Kasumi-1 (cell line): ENCODE measurements around the gene PILRB.
"Not testable (repeated sequence)": the region's sequence is repeated elsewhere in the genome, so short reads cannot be mapped to it uniquely, and the experiment has no call there.

ENCODE experiments used
- DNase-seq, 2 experiments: peaks; one replicate each; lab custom pipeline; 2025; lab: John Stamatoyannopoulos, UW

Gene PILRB

DNA sequence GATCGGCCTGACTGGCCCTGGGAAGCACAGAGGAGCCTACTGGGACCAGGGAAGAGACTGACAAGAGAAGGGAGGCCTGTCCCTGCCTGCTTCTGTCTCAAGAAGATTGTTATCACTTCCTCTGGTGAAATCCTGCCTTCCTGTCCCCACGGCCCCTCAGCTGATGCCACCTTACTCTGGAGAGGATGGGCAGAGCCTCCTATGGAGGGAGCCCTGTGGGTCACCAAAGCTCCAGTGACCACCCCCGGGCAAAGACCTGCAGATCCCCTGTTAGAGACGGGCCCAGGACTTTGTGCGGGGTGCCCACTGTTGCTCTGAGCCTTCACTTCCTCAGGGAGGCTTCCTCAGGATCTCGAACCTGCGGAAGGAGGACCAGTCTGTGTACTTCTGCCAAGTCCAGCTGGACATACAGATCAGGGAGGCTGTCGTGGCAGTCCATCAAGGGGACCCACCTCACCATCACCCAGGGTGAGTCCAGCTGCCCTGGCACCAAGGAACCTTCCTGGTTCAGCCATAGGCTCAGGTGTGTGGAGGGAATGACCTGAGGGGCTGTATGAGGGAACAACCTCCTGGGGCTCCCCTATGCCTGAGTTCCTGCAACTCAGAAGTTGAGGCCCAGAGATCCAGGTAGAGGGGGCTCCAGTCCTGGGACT is 1.4 kb upstream of the PILRB start:
- no peak for DNase-seq

DNA sequence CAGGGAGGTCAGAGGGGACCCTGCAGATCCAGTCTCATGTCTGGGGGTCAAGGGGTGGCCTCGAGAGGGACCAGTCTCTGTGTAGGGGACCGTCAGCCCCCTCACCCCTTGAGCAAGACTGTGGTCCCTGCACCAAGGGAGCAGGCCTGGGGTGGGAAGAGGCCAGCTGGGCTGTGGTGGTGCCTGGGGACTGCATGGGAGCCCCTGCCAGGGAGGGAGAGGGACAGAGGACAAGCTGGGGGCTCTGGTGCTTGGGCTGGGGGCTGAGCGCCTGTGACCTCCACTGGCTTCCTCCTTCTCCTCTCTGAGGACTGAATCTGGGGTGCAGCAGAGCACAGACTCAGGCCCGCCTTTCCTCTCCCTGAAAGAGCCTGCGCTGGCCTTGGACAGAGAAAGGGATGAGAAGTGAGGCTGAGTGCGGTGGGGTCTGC is 771 bp upstream of the PILRB start:
- no peak for DNase-seq

DNA sequence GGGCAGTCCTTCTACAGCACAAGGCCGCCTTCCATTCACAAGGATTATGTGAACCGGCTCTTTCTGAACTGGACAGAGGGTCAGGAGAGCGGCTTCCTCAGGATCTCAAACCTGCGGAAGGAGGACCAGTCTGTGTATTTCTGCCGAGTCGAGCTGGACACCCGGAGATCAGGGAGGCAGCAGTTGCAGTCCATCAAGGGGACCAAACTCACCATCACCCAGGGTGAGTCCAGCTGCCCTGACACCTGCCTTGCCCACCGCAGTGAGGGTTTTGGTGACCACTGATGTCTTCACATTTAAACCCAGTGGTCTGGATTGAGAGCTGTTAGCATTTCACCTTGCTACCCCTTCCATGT is 918 bp downstream of the PILRB start:
- no peak for DNase-seq

DNA sequence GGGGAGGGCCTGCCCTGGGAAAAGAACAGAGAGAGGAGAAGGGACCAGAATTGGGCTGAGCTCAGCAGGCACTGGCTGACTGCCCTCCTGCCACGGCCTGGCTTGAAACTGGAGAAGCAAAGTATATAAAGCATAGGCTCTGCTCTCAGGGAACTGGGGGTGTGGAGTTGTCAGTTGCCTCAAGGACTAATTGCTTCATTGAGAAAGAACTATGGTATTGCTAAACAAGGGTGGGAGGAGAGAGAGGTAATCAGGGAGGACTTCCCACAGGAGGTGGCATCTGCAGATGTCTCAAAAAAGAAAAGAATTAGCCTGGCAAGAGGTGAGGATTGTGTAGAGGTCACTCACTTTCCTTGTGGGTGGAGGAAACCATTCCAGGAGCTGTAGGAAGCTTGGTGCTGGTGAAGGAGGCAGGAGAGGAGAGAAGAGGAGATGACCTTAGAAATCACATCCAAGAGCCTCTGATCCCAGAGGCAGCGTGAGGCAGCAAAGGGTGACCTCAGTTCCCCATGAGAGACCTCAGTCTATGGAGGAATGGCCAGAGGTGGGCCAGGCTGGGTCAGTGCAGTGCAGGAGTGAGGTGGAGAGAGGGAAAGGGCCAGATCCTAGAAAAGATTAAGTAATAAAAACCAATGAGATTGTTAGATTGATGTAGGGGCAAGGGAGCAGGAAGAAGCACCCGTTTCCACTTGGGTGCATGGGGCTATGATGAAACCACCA is 2.4 kb downstream of the PILRB start:
- DNase-seq = no peak

DNA sequence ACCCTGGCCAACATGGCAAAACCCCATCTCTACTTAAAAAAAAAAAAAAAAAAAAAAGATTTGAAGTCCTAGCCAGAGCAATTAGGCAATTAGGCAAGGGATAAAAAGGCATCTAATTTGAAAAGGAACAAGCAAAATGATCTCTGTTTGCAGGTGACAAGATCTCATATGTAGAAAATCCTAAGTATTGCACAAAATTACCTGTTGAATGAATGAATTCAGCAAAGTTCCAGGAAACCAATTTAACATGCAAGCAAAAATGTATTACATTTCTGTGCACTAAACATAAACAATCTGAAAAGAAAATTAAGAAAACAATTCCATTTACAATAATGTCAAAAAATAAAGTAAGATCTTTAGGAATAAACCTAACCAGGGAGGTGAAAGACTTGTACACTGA is 5.2 kb downstream of the PILRB start:
- DNase-seq = no peak

DNA sequence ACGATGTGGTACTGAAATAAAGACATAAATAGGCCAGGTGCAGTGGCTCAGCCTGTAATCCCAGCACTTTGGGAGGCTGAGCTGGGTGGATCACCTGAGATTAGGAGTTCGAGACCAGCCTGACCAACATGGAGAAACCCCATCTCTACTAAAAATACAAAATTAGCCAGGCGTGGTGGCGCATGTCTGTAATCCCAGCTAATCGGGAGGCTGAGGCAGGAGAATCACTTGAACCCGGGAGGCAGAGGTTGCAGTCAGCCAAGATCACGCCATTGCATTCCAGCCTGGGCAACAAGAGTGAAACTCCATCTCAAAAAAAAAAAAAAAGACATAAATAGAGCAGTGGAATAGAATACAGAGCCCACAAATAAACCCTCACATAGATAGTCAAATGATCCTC is 5.9 kb downstream of the PILRB start:
- DNase-seq = not testable (repeated sequence)

DNA sequence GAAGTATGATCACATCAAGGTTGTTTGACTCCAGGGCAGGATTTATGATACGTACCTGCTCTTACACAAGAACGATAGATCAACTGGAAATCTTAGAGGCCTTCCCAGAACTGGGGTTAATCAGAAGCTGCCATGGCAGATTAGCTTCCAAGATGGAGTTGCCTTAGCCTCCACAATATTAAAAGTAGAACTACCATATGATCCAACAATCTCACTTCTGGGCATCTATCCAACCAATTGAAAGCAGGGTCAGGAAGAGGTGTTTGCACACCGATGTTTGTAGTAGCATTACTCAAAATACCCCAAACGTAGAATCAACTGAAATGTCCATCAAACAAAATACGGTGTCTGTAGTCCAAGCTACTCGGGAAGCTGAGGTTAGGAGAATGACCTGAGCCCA is 6.6 kb downstream of the PILRB start:
- DNase-seq = no peak

DNA sequence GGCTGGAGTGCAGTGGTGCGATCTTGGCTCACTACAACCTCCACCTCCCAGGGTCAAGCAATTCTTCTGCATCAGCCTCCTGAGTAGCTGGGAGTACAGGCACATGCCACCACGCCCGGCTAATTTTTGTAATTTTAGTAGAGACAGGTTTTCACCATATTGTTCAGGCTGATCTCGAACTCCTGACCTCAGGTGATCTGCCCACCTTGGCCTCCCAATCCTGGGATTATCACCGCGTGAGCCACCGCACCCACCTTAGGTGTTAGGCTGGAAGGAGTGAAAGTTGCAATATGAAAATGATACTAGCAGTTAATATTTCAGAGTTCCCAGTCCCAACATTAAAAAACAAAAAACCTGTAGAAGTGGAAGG is 8.1 kb downstream of the PILRB start:
- not testable (repeated sequence) for DNase-seq

DNA sequence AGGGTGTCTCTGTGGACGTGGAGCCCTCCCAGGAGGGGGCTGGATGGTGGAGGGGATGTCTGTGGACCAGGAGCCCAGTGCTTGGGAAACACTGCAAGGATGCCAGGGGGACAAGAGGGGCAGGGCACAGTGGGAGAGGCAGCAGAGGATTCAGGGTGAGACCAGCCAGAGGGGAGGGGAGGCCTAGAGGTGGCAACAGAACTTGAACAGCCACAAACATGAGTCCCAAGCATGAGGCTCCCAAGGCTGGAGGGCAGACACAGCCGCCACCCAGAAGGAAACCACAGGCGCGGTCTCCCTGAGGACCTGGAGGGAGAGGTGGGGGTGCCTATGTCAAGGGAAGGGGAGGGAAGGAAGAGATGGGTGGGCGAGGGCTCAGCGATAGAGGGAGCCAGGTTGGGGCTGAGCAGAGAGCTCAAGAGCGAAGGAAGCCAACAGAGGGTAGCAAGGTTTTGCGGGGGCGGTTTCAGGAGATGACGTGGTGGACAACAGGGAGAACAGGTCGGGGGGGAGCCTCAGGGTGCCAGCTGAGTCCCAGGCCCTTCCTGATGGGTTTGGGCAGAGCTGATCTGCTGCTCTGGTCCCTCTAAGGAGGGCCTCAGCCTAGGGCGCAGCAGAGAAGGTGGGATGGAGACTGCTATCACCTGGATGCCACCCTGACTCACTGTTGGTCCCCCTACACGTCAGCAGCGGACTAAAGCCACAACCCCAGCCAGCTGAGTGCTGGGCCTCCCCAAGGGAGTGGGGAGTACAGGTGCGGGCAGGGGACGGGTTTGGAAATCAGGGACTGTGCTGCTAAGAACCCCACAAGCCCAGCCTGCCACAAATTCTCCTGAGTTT is 8.7 kb downstream of the PILRB start:
- peak in 1 of 2 experiments; percentile 11 for DNase-seq

DNA sequence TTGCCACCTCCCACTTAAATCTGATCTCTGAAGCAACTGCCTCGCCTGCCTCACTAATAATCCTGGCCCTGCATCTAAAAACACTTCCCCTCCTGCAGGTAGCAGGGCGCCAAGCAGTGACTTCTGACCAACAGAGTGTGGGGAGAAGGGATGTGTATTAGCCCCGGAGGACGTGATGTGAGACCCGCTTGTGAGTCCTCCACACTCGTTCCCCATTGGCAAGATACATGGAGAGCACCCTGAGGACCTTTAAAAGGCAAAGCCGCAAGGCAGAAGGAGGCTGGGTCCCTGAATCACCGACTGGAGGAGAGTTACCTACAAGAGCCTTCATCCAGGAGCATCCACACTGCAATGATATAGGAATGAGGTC is 9.3 kb downstream of the PILRB start:
- DNase-seq = no peak

DNA sequence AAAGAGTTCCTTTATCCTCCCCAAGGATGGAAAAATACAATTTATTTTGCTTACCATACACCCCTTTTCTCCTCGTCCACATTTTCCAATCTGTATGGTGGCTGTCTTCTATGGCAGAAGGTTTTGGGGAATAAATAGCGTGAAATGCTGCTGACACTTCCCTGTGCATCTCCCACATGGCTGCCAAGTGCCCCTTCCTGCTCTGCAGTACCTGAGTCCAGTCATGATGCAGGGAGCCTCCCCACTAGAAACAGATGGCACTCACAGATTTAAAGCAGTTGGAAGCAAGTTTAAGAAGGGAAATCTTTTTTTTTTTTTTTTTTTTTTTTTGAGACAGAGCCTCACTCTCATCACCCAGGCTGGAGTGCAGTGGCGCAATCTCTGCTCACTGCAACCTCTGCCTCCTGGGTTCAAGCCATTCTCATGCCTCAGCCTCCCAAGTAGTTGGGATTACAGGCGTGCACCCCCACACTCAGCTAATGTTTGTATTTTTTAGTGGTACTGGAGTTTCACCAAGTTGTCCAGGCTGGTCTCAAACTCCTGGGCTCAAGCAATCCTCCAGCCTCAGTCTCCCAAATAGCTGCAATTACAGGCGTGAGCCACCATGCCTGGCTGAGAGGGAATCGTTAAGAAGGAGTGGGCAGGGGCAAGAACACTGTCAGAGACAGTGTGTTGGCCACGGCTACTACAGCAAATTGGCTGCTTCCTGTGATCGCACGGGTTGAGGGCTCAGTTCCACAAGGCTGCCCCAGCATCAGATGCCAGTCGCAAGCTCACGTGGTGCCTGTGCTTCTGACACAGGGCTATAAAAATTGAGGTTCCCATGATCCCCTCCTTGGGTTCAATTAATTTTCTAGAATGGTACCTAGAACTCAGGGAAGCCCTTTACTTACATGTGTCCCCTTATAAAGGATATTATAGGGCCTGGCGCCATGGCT is 10.0 kb downstream of the PILRB start:
- no peak for DNase-seq

DNA sequence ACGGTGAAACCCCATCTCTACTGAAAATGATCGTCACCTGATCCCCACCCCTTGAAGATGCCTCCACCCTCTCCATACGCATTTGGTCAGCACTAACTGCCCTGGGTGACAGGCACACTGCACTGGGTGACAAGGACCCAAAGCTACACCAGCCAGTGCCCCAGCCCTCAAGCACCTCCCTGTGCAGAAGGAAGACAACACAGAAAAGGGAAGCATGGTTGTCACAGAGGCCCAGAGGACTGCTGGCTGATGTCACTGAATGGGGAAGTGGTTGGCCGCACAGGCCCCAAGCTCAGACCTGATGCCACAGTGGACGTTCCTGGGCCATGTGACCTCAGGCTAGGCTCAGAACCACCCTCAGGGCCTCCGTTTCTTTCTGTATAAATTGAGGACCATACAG is 11.2 kb downstream of the PILRB start:
- peak; percentile 98 for DNase-seq

DNA sequence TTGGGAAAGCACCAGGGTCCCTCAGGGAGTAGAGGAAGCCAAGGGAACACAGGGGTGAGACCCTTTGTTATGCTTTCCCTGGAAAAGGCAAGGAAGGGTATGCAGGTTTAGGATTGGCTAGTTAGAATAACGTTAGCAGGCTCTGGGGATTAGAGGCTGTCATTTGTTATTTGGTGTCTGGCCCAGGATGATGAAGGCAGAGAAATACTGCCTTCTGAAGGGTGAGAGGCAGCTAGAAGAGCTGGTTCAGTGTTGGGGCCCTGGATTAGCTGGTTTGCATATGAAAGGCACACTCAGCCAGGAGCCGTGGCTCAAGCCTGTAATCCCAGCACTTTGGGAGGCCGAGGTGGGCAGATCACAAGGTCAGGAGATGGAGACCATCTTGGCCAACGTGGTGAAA is 12.4 kb downstream of the PILRB start:
- no peak for DNase-seq

DNA sequence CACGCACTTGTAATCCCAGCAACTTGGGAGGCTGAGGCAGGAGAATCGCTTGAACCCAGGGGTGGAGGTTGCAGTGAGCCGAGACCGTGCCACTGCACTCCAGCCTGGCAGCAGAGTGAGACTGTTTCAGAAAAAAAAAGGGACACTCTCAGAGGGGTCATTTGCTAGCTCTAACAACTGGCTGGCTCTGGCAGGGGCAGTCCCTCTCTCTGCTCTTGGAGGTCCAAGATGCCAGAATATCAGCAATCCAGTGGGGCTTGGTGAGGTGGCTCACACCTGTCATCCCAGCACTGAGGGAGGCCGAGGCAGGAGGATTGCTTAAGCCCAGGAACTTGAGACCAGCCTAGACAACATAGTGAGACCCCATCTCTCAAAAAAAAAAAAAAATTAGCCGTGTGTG is 12.8 kb downstream of the PILRB start:
- no peak for DNase-seq

DNA sequence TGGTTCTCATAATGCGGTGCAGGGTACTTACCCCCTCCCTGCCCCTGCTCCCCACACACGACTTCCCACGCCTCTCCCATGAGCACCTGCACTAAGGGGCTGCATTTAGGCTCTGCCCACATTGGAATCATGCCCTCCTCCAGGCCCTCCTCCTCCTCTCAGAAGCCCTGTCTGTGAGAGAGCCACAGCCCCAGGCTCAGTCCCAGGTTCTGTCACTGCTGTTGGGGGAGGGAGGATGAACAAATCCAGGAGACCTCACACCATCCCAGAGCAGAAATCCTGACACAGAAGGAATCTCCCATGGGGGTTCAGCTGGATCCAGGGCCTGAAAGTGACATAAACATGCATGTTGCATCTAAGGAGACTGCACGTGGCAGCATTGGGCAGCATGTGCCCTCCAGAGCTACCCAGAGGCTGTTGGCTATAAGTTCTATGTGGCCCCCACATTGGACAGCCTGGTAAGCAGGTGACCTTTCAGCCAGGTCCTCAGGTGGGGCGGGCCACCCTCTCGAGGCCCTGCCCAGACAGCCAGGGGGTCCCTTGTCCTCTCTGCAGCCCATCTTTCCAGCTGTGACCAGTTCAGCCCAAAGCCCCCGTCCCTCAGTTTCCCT is 13.7 kb downstream of the PILRB start:
- no peak for DNase-seq

DNA sequence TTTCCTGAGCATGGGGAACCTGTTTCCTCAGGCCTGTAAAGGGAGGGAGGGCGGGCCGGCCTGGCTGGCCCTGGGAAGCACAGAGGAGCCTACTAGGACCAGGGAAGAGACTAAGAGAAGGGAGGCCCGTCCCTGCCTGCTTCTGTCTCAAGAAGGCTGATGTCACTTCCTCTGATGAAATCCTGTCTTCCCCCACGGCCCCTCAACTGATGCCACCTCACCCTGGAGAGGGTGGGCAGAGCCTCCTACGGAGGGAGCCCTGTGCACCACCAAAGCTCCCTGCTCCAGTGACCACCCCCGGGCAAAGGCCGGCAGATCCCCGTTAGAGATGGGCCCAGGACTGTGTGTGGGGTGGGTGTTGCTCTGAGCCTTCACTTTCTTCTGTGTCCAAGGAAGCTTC is 14.3 kb downstream of the PILRB start:
- DNase-seq = peak; percentile 60 to 70

DNA sequence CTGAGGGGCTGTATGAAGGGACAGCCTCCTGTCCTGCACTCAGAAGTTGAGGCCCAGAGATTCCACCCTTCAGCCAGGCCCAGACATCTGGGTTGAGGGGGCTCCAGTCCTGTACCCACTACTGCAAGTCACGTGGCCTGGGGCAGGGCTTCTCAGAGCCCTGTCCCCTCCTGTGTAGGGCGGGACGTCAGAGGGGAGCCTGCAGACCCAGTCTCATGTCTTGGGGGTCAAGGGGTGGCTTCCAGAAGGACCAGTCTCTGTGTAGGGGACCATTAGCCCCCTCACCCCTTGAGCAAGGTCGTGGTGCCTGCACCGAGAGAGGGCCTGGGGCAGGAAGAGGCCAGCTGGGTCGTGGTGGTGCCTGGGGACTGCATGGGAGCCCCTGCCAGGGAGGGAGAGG is 14.8 kb downstream of the PILRB start:
- DNase-seq = no peak

DNA sequence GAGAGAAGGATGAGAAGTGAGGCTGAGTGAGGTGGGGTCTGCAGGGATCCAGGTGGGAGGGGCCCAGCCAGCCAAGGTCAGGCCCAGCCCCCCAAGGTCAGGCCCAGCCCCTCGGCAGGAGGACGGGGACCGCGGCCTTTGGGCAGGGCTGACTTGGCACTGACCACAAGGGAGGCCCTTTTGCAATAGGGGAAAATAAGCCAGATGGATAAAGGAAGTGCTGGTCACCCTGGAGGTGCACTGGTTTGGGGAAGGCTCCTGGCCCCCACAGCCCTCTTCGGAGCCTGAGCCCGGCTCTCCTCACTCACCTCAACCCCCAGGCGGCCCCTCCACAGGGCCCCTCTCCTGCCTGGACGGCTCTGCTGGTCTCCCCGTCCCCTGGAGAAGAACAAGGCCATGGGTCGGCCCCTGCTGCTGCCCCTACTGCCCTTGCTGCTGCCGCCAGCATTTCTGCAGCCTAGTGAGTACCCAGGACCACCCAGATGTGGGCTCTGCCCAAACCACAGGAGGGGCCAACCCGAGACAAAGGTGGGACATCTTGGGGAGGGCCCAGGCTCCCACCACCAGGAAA is 15.4 kb downstream of the PILRB start, which contains the start of gene PILRA:
Gene PILRA (plus strand): TSS at position 227 of the 571 bp plus-strand sequence. CDS start 170 bp downstream, at position 397.
- DNase-seq = no peak

DNA sequence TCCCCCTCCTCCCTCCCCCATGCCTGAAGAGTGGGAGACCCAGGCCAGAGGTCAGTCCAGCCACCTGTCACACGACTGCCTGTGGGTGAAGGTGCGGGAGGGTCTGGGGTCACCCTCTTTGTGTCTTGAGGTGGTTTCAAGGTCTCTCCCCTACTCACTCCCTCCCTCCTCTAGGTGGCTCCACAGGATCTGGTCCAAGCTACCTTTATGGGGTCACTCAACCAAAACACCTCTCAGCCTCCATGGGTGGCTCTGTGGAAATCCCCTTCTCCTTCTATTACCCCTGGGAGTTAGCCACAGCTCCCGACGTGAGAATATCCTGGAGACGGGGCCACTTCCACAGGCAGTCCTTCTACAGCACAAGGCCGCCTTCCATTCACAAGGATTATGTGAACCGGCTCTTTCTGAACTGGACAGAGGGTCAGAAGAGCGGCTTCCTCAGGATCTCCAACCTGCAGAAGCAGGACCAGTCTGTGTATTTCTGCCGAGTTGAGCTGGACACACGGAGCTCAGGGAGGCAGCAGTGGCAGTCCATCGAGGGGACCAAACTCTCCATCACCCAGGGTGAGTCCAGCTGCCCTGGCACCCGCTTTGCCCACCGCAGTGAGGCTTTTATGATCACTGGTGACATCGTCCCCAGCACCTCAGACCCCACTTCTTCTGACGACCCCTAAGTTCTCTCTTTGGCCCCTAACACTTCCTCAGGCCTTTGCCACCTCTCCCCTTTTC is 16.1 kb downstream of the PILRB start:
- DNase-seq = not testable (repeated sequence)

DNA sequence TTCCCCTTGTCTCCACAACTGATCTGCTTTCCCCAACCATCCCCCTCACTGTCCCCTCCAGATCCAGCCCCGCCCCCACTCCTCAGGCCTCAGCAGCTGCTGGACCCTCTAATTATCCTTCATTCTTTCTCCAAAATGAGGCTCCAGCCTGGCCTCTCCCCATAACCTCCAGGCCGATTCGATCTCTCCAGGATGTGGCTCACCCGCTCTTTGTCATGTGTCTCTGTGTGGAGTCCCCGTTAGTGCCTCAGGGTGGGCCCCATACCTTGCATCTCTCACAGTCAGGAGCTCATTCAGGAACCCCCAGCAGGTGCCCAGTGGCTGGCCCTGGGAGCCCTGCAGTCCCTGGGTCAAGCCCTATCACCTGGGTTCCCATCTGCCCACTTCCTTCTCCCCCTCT is 16.7 kb downstream of the PILRB start:
- DNase-seq = no peak
